ENCODE measurements around the gene RRM2. TPM values are rescaled to one million over a fixed set of nuclear protein-coding genes. Genes with fewer than 3 reads are reported as not detected.

RRM2 gene
- under 1 TPM; 0.08 to 0.63 TPM for total RNA-seq

DNA sequence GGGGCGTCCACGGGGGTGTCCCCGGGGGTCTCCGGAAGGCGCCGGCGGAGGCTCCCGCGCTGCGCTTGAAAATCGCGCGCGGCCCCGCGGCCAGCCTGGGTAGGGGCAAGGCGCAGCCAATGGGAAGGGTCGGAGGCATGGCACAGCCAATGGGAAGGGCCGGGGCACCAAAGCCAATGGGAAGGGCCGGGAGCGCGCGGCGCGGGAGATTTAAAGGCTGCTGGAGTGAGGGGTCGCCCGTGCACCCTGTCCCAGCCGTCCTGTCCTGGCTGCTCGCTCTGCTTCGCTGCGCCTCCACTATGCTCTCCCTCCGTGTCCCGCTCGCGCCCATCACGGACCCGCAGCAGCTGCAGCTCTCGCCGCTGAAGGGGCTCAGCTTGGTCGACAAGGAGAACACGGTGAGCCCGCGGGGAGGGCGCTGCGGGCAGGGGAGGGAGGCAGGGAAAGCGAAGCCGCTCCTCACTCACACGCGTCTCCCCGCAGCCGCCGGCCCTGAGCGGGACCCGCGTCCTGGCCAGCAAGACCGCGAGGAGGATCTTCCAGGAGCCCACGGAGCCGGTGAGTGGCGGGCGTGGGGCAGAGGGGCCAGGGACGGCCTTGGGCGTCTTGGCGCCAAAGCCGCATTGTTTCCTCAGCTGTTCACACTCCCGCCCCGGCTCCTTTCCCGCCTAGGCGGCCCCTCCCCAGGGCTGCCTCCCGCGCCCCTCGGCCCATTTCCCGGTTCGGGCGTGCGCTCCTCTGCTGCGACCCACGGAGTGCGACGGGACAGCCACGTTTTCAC lies at the start of gene RRM2:
TSS of gene RRM2 (plus strand) at position 240 of the 781 bp plus-strand sequence. CDS start at position 300, 60 bp downstream.
- H3K9me3 ChIP-seq, result no peaks in the 10 kb centered on the region
- peak within 1 kb of the TSS; percentile 35 to 68 for H3K4me3 ChIP-seq
- DNase-seq (ENCODE audit: low spot score), result peak; percentile 94
- no peak for TF ChIP-seq CTCF (IDR thresholded peaks at IDR 0.05)
- no peaks in the 10 kb centered on the region for H3K36me3 ChIP-seq
- H3K27ac ChIP-seq, result no peak within 1 kb of the TSS
- peaks cover 9 to 12% of the 10 kb centered on the region in 2 donors for H3K27me3 ChIP-seq
- H3K4me1 ChIP-seq, result peaks cover 0 to 35% of the 10 kb centered on the region in 2 donors

GRCh38 chr2:10073706-10074105 lies 48.8 kb upstream of the RRM2 start:
- no peak for TF ChIP-seq CTCF (IDR thresholded peaks at IDR 0.05)
- H3K4me1 ChIP-seq, result peaks cover 0 to 8% of the 10 kb centered on the region in 2 donors
- H3K36me3 ChIP-seq, result no peaks in the 10 kb centered on the region
- DNase-seq (ENCODE audit: low spot score), result no peak
- H3K4me3 ChIP-seq, result no peak overlapping the region
- H3K27ac ChIP-seq, result no peak overlapping the region
- H3K9me3 ChIP-seq, result no peaks in the 10 kb centered on the region
- H3K27me3 ChIP-seq, result no peaks in the 10 kb centered on the region

- no peaks in the 10 kb centered on the region for H3K36me3 ChIP-seq
- no peak for TF ChIP-seq CTCF (IDR thresholded peaks at IDR 0.05)
- DNase-seq (ENCODE audit: low spot score), result no peak
- H3K4me3 ChIP-seq, result no peak overlapping the region
- H3K9me3 ChIP-seq, result no peaks in the 10 kb centered on the region
- H3K27ac ChIP-seq, result no peak overlapping the region
- no peaks in the 10 kb centered on the region for H3K27me3 ChIP-seq
- peaks cover 0 to 15% of the 10 kb centered on the region in 2 donors for H3K4me1 ChIP-seq
Measured at GRCh38 chr2:10075101-10075500, 47.4 kb upstream of the RRM2 start.

DNA sequence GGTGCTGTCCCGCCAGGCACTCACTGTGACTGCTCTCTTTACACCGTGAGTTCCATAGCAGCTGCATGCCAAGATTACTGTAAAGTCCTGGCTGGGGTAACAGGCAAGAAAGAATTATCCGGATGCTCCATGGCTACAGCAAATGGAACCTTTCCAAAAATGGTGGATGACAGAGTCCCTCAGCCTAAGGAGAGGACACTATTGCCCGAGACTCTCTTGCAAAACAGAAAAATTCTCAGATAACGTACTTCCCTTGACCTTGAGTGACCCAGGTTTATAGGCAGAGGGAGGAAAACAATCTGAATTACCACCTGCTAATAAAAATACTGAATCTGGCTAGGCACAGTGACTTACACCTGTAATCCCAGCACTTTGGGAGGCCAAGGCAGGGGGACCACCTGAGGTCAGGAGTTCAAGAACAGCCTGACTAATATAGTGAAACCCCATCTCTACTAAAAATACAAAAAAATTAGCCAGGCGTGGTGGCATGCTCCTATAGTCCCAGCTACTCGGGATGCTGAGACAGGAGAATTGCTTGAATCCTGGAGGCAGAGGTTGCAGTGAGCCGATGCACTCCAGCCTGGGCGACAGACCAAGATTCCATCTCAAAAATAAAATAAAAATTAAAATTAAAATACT lies 46.8 kb upstream of the RRM2 start:
- no peaks in the 10 kb centered on the region for H3K27me3 ChIP-seq
- H3K27ac ChIP-seq, result no peak overlapping the region
- H3K36me3 ChIP-seq, result no peaks in the 10 kb centered on the region
- peaks cover 0 to 20% of the 10 kb centered on the region in 2 donors for H3K4me1 ChIP-seq
- no peaks in the 10 kb centered on the region for H3K9me3 ChIP-seq
- TF ChIP-seq CTCF (IDR thresholded peaks at IDR 0.05), result no peak
- no peak for DNase-seq (ENCODE audit: low spot score)
- no peak overlapping the region for H3K4me3 ChIP-seq

DNA sequence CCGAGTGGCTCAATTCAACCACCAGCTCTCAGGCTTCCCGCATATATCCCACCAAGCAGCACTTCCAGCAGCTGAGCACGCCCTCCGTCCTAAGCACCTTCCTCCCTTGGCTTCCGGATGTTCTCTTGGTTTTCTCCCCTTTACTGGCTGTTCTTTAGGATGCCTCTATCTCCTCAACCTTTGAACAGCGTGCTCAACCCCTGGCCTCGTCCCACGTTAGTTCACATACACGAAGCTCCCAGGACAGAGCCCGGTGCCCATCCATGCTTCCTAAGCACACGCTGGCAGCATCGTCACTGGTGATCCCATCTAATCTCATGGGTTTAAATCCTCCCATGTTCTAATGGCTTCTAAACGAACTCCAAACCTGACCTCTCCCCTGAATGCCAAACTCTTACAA lies 46.0 kb upstream of the RRM2 start:
- no peaks in the 10 kb centered on the region for H3K27me3 ChIP-seq

More for the DNA sequence above, 46.0 kb upstream of the RRM2 start:
- H3K4me1 ChIP-seq, result peaks cover 0 to 25% of the 10 kb centered on the region in 2 donors
- no peak overlapping the region for H3K4me3 ChIP-seq
- H3K27ac ChIP-seq, result no peak overlapping the region
- H3K9me3 ChIP-seq, result no peaks in the 10 kb centered on the region
- DNase-seq (ENCODE audit: low spot score), result no peak
- TF ChIP-seq CTCF (IDR thresholded peaks at IDR 0.05), result no peak
- H3K36me3 ChIP-seq, result no peaks in the 10 kb centered on the region

Data from right atrium auricular region (tissue), 2 donors.